ENCODE results near the gene RELB.

RELB gene

DNA sequence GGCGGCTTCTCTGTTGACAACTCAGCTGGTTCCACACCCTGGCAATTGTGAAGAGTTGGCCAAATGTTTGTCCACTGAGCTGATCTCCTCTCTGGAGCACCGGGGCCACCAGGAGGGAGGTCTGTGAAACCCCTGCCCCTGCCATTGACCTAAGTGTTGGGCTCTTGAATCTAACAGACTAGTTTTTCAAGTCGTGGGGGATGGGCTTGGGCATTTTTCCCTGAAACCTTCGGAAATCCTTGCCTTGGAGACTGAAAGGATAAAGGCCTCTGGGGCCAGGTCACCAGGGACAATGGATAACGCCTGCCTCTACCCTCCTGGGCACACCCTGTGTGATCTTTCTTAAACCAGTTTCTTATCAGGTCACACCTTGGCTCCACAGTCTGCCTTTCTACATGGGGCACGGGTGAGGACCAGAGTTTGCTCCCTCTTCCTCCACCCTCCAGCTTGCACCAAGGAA is 78.7 kb downstream of the RELB start:
- no peak for DNase-seq

DNA sequence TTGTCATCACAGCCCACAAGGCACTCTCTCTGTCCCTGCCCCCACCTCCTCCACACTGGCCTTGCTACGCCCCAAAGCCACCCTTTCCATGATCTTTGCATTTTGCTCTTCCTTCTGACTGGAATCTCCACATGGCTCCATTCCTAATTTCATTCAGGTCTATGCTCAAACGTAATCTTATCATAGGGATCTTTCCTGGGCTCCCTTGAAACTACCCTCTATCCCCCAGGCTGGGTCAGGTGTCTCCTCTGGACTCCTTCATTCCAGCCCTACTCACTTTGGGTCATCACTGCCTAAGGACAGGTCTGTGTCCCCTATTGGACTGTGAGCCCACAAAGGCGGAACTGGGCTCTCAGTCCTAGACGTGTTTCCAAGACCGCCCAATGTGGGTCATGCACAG is 80.9 kb downstream of the RELB start:
- no peak for DNase-seq

DNA sequence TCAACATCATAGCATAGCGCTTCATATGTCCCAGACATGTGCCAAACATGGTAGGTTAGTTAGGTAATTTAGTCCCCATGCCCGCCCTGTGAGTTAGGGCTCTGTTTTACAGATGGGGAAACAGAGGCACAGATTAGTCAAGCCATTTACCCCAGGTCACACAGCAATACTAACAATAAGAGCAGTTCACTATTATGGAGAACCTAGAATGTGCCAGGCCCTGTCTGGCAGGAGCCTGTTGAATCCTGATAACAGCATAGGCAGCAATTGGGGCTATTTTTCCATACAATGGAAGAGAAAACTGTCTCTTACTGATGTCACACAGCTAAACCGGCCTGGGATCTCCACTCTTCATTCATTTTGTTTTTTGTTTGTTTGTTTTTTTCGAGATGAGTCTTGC is 85.2 kb downstream of the RELB start:
- no peak for DNase-seq

DNA sequence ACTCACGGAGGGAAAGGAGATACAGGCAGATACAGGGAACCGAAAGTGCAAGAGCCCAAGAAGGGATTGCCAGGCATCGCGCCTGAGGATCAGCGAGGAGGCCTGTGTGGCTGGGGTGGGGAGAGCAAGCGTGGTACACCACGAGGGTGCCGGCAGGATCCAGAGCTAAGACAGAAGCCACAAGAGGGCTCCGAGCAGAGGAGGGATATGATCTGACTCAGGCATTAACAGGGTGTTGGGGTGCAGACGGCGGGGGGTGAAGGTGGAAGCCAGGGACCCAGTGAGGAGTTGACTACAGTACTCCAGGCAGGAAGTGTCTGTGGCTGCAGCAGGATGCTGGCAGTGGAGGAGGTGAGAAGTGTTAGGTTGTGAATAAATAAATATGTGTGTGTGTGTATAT is 86.3 kb downstream of the RELB start:
- no peak for DNase-seq

All from right kidney (tissue), 1 donor.